ENCODE data around the gene TSPYL1.
"Not testable (repeated sequence)": the region's sequence is repeated elsewhere in the genome, so short reads cannot be mapped to it uniquely, and the experiment has no call there.

TSPYL1 gene

GRCh38 chr6:116279232-116280160, at the start of gene TSPYL1:
Gene TSPYL1 (minus strand): TSS chr6:116279930. CDS start chr6:116279830, 100 bp downstream.
- peak; percentile 97 for DNase-seq

DNA sequence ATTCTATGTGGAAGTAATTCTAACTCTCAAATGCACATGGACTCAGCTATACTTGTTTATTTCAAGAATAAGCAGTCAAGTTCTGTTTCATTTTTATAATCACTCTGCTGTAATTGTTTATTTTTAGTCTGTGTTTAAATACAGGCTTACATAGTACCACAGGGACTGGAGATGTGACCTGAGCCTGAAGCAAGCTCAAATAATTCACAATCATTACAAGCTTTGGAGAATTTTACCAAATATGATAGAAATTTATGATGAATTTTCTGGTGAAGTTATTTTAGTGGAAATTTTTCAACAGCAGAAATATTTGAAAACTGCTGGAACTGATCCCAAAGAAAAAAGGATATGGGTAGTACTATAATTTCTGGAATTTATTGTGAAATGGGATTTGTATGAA, 49.4 kb upstream of the TSPYL1 start:
- no peak for DNase-seq

- no peak for DNase-seq
These were observed 48.8 kb upstream of the TSPYL1 start for GRCh38 chr6:116328528-116328903.

- DNase-seq, result no peak
These were observed 48.2 kb upstream of the TSPYL1 start for GRCh38 chr6:116327803-116328527.

DNA sequence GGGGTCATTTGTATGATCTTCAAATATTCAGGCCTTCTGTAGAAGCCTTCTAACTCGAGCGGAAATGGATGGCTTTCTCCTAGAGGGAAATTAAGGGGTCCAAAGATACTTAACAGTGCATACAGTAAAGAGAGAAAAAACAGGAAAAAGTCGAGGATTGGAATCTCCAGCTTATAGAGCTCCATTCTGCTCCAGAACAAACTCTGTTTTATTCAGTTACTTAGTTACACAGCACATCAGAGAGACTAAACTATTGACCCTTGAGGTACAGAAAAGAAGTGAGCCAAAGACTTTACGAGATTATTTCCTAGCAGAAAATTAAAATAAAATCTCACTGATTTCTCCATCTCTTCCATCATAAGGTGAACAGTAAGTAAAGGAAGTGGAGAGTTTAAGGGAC, 47.3 kb upstream of the TSPYL1 start:
- no peak for DNase-seq

- no peak for DNase-seq
These were observed 46.5 kb upstream of the TSPYL1 start for GRCh38 chr6:116326181-116326671.

DNA sequence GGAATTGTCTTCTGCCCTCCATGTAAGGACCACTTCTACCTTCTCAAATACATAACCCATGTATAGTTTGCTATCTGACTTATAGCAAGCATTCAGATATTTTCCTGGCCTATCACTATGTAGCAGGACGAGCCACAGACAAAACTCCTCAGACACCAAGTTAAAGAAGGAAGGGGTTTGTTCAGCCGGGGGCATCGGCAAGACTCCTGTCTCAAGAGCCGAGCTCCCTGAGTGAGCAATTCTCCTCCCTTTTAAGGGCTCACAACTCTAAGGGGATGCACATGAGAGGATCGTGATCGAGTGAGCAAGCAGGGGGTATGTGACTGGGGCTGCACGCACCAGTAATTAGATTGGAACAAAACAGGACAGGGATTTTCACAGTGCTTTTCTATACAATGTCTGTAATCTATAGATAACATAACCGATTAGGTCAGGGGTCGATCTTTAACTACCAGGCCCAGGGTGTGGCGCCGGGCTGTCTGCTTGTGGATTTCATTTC, 46.0 kb upstream of the TSPYL1 start:
- not testable (repeated sequence) for DNase-seq

GRCh38 chr6:116323863-116324262, 44.1 kb upstream of the TSPYL1 start:
- DNase-seq, result no peak

DNA sequence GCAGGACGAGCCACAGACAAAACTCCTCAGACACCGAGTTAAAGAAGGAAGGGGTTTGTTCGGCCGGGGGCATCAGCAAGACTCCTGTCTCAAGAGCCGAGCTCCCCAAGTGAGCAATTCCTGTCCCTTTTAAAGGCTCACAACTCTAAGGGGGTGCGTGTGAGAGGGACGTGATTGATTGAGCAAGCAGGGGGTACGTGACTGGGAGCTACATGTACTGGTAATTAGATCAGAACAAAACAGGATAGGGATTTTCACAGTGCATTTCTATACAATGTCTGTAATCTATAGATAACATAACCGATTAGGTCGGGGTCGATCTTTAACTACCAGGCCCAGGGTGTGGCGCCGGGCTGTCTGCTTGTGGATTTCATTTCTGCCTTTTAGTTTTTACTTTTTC, 42.2 kb upstream of the TSPYL1 start:
- not testable (repeated sequence) for DNase-seq

GRCh38 chr6:116316772-116317467, 37.2 kb upstream of the TSPYL1 start:
- DNase-seq, result no peak

DNA sequence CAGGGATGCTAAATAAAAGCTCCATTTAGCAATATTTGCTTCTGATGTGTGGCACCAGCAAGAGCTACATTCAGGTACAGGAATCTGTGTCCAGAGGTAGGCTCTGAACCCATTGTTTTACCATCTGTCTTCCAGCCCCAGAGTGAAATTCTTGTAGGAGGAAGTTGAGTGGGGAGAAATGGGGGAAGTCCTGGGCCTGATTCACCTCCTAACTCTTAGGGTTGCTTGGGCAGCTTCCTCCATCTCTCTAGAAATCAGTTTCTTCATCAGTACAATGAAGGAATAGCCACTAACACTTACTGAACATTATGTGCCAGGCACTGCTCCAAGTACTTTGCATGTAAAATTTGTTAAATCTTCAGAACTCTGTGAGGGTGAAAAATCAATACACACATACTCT, 35.1 kb upstream of the TSPYL1 start:
- peak in 1 of 2 donors; percentile 25 for DNase-seq

- DNase-seq, result no peak
These were observed 34.5 kb upstream of the TSPYL1 start for GRCh38 chr6:116314218-116314617.

DNA sequence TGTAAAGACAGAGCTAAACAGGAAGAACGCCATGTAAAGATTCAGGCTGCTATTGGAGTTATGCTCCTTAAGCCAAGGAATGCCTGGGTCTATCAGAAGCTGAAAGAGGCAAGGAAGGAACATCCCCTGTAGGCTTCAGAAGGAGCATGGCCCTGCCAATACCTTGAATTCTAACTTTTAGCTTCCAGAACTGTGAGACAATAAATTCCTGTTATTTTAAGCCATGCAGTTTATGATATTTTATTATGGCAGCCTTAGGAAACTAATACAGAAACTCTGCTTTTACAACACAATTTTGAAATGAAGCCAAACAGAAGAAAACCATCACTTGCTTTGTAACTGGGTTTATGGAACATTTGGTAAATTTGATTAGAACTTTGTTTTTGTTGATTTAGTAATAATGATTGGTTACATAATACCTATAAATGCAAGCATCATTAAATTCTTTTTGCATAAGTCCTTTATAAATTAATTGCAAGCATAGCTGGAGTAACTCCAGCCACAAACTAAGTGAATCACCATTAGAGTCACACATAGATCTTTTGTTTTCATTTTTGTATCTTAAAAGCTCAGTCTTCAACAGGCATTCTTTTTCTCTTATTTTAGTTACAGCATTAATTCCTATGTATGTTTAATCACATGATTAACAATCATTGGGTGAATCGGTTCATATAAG, 33.5 kb upstream of the TSPYL1 start:
- DNase-seq, result no peak

GRCh38 chr6:116309657-116310056, 29.9 kb upstream of the TSPYL1 start:
- no peak for DNase-seq

DNA sequence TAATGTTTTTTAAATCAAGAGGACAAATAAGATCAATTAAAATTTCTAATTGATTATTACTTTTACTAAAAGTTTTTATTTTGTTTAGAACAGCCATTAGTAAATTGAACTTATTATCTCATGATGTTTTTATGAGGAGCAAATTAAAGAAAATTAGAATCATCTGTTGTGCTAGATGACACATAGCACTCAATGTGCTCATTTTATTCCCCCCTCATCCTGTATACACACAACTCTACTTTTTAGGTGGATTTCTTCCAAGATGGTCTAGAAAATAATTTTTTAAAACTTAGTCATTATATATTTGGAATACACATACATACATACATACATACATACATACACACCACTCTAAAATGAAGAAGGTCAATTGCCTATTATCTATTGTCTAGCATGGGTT, 29.3 kb upstream of the TSPYL1 start:
- DNase-seq, result no peak

- DNase-seq, result no peak
These were observed 27.9 kb upstream of the TSPYL1 start for GRCh38 chr6:116307633-116308032.

DNA sequence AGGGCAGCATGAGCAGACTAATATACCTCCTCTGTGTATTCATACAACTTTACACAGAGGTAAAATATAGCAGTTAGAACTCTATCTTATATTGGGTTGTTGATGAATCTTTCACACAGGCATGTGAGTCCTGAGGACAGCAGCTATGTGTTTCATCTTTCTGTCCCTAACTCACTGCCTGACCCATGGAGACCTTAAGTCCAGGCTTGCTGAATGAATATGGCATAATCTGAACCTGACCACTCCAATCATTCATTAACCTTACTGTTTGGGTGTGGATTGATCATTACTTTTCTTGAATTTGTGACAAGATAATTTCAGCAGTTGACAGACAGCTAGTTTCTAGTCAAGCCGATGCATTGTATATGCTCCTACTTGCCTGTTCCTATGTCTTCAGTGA, 27.3 kb upstream of the TSPYL1 start:
- no peak for DNase-seq

DNA sequence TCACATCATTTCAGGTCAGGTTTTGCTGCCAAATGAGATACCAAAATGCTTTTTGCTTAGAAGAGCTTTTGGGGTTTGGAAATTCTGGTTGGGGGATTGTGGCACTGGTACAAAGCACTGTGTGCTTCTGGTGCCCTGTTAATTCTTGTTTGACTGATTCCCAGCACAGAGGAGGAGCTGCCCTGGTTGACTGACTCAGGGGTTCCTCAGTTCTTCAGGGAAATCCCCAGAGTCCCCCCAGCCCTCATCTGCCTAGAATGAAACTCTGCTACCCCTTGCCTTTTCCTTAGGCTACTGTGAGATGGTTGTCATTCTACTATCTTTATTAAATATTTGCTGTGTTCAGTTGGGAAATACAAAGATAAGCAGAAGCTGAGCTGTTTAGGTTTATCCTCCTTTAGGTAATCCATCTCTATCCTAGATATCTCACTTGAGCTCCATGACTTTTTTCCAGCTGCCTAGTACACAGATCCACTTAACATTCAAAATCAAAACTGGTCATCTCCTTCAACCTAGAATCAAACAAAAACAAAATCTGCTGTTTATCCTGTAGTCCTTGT, 24.9 kb upstream of the TSPYL1 start:
- DNase-seq, result no peak

DNA sequence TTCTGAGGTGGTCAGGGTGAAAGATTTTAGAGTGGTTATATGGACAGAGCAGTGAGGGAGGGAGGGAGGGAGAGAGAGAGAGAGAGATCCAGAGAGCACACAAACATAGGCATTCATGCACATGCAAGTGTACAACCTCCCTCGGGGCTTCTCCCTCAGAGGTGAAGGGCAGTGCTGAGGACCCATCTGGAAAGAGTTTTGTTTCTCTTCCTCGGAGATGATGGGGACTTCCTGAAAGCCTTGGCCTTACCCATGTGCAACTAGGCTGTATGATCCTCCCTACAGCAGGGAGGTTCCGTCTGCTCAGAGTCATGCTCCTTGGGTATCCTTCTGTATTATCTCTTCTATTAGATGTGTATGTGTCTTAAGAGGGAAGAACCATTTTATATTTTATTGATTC, 21.4 kb upstream of the TSPYL1 start:
- no peak for DNase-seq

GRCh38 chr6:116300566-116300965, 20.8 kb upstream of the TSPYL1 start:
- no peak for DNase-seq

DNA sequence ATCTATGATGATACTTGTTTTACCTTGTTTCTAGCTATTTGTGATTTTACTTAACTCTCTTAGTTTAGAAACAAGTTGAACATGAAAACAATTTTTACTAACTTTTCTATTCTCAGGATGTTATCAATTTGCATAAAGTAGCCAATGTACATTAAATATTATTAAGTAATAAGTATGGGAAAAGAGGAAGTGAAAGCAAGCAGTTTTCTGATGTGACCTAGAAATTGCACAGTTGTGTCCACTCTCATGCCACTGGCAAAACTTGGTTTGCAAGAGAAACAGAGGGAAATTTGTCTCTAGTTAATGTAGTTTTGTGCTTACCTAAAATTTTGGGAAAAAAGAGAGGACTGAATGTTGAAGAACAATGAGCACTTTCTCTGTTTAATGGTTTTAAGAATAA, 19.2 kb upstream of the TSPYL1 start:
- DNase-seq, result no peak

GRCh38 chr6:116298273-116298672, 18.5 kb upstream of the TSPYL1 start:
- DNase-seq, result no peak

Measured in CD4-positive, alpha-beta T cell treated with Interleukin-1 beta for 1 hour (primary cell).